Adipocyte (in vitro differentiated cells): Measurements from ENCODE around the gene GRAMD4.

Experiments used
- DNase-seq: peaks from one replicate; pipeline ENCODE4 v3.0.0-alpha.2; 2015; ENCODE audit warnings: low read depth
- H3K27me3 ChIP-seq: replicated peaks from 2 replicates; pipeline ENCODE4 v1.7.0; 2013; ENCODE audit warnings: mild to moderate bottlenecking, low read length, moderate library complexity; ENCODE audit not compliant: control insufficient read depth, insufficient read depth
- H3K36me3 ChIP-seq: 2 replicates; pipeline ENCODE4 v1.7.0; 2013; ENCODE audit warnings: low read length, mild to moderate bottlenecking, moderate library complexity; ENCODE audit not compliant: control insufficient read depth, insufficient read depth, severe bottlenecking
- H3K4me1 ChIP-seq: 2 replicates; pipeline ENCODE4 v1.7.0; 2013; ENCODE audit warnings: mild to moderate bottlenecking, low read length, moderate library complexity; ENCODE audit not compliant: control insufficient read depth, insufficient read depth
- H3K4me3 ChIP-seq: 2 replicates; pipeline ENCODE4 v1.7.0; 2013; ENCODE audit warnings: mild to moderate bottlenecking, low read length, moderate library complexity
- H3K9ac ChIP-seq: 2 replicates; pipeline ENCODE4 v1.7.0; 2013; ENCODE audit warnings: mild to moderate bottlenecking, low read length, moderate library complexity
- H3K9me3 ChIP-seq: 2 replicates; pipeline ENCODE4 v1.7.0; 2013; ENCODE audit warnings: mild to moderate bottlenecking, low read length, moderate library complexity; ENCODE audit not compliant: control insufficient read depth

The GRAMD4 gene

DNA sequence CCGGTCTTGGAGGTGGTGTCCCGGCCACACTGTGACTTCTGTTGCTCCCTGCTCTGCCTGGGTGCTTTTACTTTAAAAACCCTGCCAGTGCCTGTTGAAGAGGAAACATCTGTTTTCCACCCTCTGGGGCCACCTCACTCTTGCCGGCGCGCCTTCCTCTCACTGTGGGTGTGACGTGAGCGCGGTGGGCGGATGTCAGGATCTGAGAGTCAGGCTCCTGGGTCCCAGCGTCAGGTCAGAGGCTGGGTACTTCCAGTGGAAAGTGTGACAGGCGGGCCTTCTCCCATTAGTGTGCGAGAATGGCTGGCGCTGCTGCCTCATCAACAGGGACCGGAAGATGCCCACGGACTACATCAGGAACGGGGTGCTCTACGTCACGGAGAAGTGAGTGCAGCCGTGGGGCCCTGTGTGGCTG is 54.2 kb downstream of the GRAMD4 start:
- Histone ChIP-seq H3K9me3 (no peaks in the 10 kb centered on the region), H3K9ac (no peak overlapping the region), H3K4me3 (no peak overlapping the region), H3K4me1 (peaks cover 3% of the 10 kb centered on the region), H3K27me3 (no peaks in the 10 kb centered on the region), H3K36me3 (peaks cover 21% of the 10 kb centered on the region)
- DNase-seq, result no peak

DNA sequence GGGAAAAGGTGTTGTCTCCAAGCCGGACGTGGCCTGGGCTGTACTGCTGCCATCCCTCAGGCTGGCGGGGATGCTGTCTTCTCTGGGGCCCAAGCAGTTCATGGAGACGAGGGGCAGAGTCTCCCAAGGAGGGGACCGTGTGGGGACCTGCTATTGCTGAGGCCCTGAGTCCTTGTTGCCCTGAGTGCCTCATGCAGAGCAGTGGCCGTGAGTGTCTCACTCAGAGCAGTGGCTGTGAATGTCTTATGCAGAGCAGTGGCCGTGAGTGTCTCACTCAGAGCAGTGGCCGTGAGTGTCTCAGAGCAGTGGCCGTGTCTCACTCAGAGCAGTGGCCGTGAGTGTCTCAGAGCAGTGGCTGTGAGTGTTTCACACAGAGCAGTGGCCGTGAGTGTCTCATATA is 54.7 kb downstream of the GRAMD4 start:
- no peak for DNase-seq
- H3K4me1 ChIP-seq, result peaks cover 8% of the 10 kb centered on the region
- H3K27me3 ChIP-seq, result no peaks in the 10 kb centered on the region
- no peak overlapping the region for H3K9ac ChIP-seq
- H3K36me3 ChIP-seq, result peaks cover 19% of the 10 kb centered on the region
- no peaks in the 10 kb centered on the region for H3K9me3 ChIP-seq
- H3K4me3 ChIP-seq, result no peak overlapping the region

DNA sequence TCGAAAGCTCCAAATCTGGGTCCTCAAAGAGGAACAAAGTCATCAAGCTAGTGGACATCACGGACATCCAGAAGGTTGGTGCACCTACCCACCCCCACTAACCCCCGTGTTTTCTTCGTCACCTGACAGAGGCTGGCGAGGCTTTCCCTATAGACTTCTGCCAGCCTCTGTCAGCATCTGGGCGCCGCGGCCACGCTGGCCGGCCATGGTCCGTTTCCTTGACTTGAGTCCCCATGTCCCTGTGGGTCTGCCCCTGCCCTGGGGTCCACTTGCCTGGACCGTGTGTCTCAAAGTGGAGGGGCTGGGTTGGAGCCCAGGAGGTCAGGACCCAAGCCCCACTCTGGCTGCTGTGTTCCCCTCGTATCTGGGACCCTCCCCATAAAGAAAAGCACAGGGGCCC is 55.3 kb downstream of the GRAMD4 start:
- H3K9ac ChIP-seq, result no peak overlapping the region
- DNase-seq, result no peak
- H3K9me3 ChIP-seq, result no peaks in the 10 kb centered on the region
- H3K27me3 ChIP-seq, result no peaks in the 10 kb centered on the region
- peaks cover 14% of the 10 kb centered on the region for H3K36me3 ChIP-seq
- H3K4me3 ChIP-seq, result no peak overlapping the region
- peaks cover 9% of the 10 kb centered on the region for H3K4me1 ChIP-seq

DNA sequence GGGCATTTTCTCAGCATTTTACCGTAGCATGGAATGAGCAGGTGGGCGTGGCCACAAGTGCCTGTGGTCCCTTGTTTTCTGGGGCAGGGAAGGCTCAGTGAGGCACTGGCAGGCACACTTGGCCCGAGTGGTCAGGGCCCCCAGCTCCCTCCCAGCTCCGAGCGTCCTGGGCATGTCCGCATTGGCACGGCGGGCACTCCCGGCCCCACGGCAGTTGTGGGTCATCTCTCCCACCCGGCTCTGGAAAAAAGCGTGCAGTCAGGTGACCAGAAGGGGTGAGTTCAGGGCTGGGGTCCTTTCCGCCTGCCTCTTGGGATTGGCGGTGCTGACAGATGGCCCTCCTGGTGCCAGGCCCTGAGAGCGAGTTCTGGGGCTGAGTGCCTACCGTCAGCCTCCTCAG is 55.8 kb downstream of the GRAMD4 start:
- no peaks in the 10 kb centered on the region for H3K9me3 ChIP-seq
- peaks cover 9% of the 10 kb centered on the region for H3K4me1 ChIP-seq
- DNase-seq, result no peak
- H3K9ac ChIP-seq, result no peak overlapping the region
- H3K27me3 ChIP-seq, result no peaks in the 10 kb centered on the region
- peaks cover 14% of the 10 kb centered on the region for H3K36me3 ChIP-seq
- H3K4me3 ChIP-seq, result no peak overlapping the region

DNA sequence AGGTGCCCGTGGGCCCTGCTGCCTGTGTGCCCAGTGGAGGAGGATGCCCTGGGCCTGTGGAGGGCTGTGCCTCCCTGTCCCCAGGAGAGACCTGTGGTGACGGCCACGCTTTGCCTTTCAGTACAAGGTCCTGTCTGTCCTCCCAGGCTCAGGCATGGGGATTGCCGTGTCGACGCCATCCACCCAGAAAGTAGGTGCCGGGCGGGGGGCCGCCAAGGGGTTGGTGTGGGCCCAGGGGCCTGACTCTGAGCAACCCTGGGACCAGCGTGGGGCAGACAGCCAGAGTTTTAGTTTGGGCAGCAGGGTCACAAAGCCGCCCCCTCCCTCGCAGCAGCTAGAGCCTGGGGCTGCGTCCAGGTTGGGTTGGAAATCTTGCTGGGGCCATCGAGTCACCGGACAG is 56.3 kb downstream of the GRAMD4 start:
- Histone ChIP-seq H3K4me3 (no peak overlapping the region), H3K36me3 (peaks cover 14% of the 10 kb centered on the region), H3K9ac (no peak overlapping the region), H3K27me3 (no peaks in the 10 kb centered on the region), H3K4me1 (peaks cover 9% of the 10 kb centered on the region), H3K9me3 (no peaks in the 10 kb centered on the region)
- DNase-seq, result no peak

DNA sequence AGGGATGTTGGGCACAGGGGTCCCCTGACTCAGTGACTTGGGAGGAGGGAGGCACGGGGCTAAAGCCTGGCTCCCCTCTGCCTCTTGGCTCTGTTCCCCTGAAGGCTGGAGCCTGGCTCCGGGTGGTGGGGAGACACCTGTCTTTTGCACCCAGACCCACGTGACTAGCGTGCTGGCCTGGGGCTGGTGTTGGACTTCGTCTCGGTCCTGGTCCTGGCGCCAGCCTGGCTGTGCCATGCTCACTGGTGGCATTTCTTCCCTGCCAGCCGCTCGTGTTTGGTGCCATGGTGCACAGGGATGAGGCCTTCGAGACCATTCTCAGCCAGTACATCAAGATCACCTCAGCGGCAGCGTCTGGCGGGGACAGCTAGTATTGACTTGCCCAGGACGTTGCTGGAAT is 56.7 kb downstream of the GRAMD4 start:
- peaks cover 14% of the 10 kb centered on the region for H3K36me3 ChIP-seq
- no peaks in the 10 kb centered on the region for H3K9me3 ChIP-seq
- DNase-seq, result no peak
- H3K4me1 ChIP-seq, result peaks cover 9% of the 10 kb centered on the region
- no peak overlapping the region for H3K9ac ChIP-seq
- H3K27me3 ChIP-seq, result no peaks in the 10 kb centered on the region
- H3K4me3 ChIP-seq, result no peak overlapping the region

DNA sequence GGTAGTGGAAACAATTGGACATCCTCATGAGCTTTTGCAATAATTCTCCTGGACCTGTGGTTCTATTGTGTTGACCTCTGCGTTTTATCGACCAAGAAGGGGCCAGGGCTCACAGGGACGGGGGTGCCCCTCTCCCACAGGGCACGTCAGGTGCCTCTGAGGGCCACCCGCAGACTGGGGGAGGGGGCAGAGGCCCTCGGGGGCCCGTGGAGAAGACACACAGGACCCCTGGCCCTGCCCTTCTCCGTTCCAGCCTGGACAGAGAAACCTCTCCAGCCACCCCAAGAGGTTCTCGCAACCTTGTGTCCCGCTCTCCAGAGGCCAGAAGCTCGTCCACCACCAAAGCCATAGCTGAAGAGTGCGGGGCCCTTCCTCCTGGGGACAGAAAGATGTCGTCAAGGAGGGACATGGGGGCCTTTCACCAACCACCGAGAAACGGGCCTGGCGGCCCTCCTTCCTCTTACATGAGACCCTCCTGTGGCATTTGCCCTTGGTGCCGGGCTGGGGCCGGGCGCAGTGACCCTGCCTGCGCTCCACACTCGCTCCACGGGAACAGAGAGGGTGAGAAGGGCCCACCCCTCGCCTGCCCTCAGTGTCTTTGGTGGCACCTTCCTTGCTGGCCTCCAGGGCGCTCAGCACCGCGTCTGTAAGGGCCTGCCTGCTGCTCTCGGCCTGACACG is 57.3 kb downstream of the GRAMD4 start:
- Histone ChIP-seq H3K9me3 (no peaks in the 10 kb centered on the region), H3K27me3 (no peaks in the 10 kb centered on the region), H3K4me1 (peaks cover 9% of the 10 kb centered on the region), H3K4me3 (no peak overlapping the region), H3K9ac (no peak overlapping the region), H3K36me3 (peaks cover 14% of the 10 kb centered on the region)
- no peak for DNase-seq

DNA sequence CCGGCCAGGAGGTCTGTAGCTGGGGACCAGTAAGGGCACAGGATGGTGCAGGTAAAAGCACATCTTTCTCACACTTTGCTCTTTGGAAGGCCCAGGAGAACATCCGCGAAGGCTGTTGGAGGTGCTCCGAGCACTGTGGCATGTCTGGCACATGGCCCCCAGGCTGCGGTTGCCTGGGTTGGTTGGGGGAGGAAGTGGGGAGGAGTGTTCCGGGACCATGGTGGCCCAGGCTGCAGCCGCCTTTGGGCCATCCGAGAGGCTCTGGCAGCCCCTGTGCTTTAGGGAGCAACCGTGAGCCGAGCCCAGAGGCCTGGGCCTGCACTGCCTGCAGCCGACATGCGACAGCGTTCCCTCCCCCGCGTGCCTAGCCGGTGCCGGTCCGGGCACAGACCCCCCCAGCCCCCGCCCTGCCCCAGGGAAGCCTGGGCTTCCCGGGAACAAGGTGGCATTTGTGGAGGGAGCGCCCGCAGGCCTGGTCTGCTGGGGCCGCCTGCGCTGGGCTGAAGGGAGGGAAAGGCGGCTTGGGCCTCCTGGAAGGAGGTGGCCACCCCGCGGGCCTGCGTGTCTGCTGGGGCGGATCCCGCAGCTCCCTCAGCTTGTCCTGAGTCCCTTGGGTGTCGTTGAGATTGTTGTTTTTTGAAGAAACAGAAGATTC is 57.9 kb downstream of the GRAMD4 start:
- H3K36me3 ChIP-seq, result peaks cover 14% of the 10 kb centered on the region
- H3K9ac ChIP-seq, result no peak overlapping the region
- no peak for DNase-seq
- H3K4me1 ChIP-seq, result peaks cover 9% of the 10 kb centered on the region
- no peaks in the 10 kb centered on the region for H3K27me3 ChIP-seq
- H3K4me3 ChIP-seq, result no peak overlapping the region
- H3K9me3 ChIP-seq, result no peaks in the 10 kb centered on the region

DNA sequence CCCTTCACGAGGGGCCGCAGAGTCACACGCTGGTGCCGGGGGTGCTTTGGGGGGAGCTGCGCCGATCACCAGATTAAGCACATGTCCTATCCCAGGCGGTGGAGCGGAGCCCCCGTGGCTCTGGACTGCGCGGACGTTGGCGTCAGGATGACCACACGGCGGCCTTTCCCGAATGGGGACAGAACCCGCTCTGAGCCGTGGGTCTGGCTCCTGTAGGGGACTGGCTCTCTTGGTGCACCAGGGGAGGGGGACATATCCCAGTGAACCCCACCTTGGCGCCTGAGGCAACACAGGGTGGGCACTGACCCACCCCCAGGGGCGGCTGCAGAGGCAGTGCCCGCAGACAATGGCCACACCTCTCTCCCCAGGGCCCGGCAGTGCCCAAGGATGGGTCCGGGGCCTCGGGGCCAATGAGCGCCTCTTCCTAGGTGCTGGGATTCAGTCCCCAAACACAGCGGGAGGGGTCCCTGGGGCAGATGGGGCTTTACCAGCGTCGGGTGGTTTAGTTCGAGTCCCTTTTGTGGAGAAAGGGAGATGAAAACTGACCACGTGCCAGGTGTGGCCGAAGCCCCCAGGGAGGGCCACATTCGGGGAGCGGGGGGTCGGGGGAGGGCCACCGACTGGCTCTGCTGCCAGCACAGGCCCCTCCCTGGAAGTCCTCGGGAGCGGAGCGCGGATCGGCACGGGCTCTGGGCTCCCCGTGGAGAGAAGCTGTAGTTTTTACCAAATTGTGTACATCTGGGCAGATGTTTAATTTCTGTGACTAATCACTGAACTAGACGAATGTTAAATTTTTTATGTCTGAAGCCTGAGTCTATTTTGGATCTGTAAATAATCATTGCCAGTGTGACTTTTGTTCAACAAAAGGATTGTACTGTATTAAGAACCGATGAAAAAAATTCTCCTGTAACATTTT is 58.9 kb downstream of the GRAMD4 start:
- DNase-seq, result peak; percentile 49
- H3K27me3 ChIP-seq, result no peaks in the 10 kb centered on the region
- peaks cover 10% of the 10 kb centered on the region for H3K36me3 ChIP-seq
- H3K9ac ChIP-seq, result no peak overlapping the region
- no peaks in the 10 kb centered on the region for H3K9me3 ChIP-seq
- no peak overlapping the region for H3K4me3 ChIP-seq
- peaks cover 9% of the 10 kb centered on the region for H3K4me1 ChIP-seq

DNA sequence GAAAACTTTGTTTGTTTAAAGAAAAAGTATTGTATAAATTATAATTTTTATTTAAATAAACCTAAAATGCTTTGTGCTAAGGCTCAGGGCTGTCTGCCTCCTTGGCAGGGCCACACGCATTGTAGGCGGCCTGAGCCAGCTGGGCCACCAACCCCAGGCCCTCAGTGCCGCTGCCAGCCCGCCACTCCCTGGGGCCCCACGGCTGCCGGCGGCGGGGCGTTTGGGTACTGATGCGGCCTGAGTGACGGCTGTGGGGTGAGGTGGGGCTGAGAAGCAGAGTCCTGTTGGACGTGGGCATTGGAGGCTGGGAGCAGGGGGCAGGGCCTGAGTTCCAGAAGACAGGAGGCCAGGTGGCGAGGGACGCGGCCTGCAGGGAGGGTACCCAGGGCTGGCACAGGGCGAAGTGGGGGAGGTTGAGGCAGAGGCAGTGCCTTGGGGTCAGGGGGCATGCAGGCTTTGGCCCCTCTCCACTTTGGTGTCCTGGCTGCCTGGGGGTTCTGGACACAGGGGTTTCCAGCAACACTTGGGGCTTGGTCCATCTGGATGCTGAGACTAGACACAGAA is 59.6 kb downstream of the GRAMD4 start:
- DNase-seq, result peak; percentile 30
- H3K9me3 ChIP-seq, result no peaks in the 10 kb centered on the region
- no peak overlapping the region for H3K9ac ChIP-seq
- H3K36me3 ChIP-seq, result peaks cover 15% of the 10 kb centered on the region
- no peaks in the 10 kb centered on the region for H3K27me3 ChIP-seq
- H3K4me1 ChIP-seq, result peaks cover 9% of the 10 kb centered on the region
- H3K4me3 ChIP-seq, result no peak overlapping the region

DNA sequence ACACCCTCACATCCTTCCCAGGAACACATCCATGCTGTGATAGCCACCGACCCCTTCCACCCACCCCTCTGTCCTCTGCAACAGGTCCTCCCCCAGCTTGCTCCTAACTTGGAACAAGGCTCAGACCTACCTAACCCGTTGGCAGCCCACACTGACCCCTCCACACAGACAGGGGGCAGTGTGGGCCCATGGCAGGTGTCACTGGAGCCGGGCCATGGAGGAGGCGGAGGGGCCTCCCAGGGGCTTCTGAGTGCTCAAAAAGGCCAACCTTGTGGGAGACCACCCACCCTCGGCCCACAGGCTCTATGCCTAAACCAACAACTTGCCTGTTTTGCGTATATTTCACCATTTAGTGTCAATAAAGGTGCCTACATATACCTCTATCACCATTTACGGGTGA is 60.8 kb downstream of the GRAMD4 start:
- no peak overlapping the region for H3K4me3 ChIP-seq
- no peaks in the 10 kb centered on the region for H3K9me3 ChIP-seq
- H3K27me3 ChIP-seq, result no peaks in the 10 kb centered on the region
- H3K4me1 ChIP-seq, result peaks cover 9% of the 10 kb centered on the region
- DNase-seq, result no peak
- H3K36me3 ChIP-seq, result peaks cover 15% of the 10 kb centered on the region
- H3K9ac ChIP-seq, result no peak overlapping the region
